HEK293 (cell line): ENCODE measurements around the gene OR5B21.

Experiments
- ATF2 ChIP-seq: fragments of 450-650 bp; formaldehyde crosslinking; IDR thresholded peaks from 2 replicates; pipeline ENCODE4 v1.5.1; 2016; ENCODE audit warnings: missing biosample characterization, missing genetic modification characterization, low read depth
- CTCF ChIP-seq: fragments of 450-650 bp; formaldehyde crosslinking; IDR thresholded peaks from 2 replicates; pipeline ENCODE4 v1.5.1; 2016; ENCODE audit warnings: missing biosample characterization, missing genetic modification characterization
- MYNN ChIP-seq: fragments of 450-650 bp; formaldehyde crosslinking; IDR thresholded peaks from 2 replicates; pipeline ENCODE4 v1.5.1; 2016; ENCODE audit warnings: missing biosample characterization, missing genetic modification characterization, borderline replicate concordance
- PRDM10 ChIP-seq: fragments of 450-650 bp; formaldehyde crosslinking; IDR thresholded peaks from 2 replicates; pipeline ENCODE4 v1.5.1; 2016; ENCODE audit warnings: missing biosample characterization, missing genetic modification characterization
- SALL2 ChIP-seq: fragments of 450-650 bp; formaldehyde crosslinking; IDR thresholded peaks from 2 replicates; pipeline ENCODE4 v1.5.0; 2017; ENCODE audit warnings: missing biosample characterization, mild to moderate bottlenecking, missing genetic modification characterization, borderline replicate concordance
- SP7 ChIP-seq: fragments of 450-650 bp; formaldehyde crosslinking; IDR thresholded peaks from 2 replicates; pipeline ENCODE4 v1.5.1; 2016; ENCODE audit warnings: missing biosample characterization, missing genetic modification characterization
- TSHZ1 ChIP-seq: fragments of 450-650 bp; formaldehyde crosslinking; IDR thresholded peaks from 2 replicates; pipeline ENCODE4 v1.5.1; 2016; ENCODE audit warnings: missing biosample characterization, missing genetic modification characterization, borderline replicate concordance
- ZIC2 ChIP-seq: fragments of 450-650 bp; formaldehyde crosslinking; IDR thresholded peaks from 2 replicates; pipeline ENCODE4 v1.5.1; 2016; ENCODE audit warnings: missing biosample characterization, missing genetic modification characterization
- ZNF121 ChIP-seq: fragments of 450-650 bp; formaldehyde crosslinking; IDR thresholded peaks from 2 replicates; pipeline ENCODE4 v1.5.1; 2016; ENCODE audit warnings: missing biosample characterization, missing genetic modification characterization
- ZNF19 ChIP-seq: fragments of 450-650 bp; formaldehyde crosslinking; IDR thresholded peaks from 2 replicates; pipeline ENCODE4; 2016; ENCODE audit warnings: missing biosample characterization, missing genetic modification characterization, low read depth

GRCh38 chr11:58525037-58525614 is 17.2 kb upstream of the OR5B21 start:
- TF ChIP-seq SP7 (no peak), CTCF (tag by site-specific recombination) (no peak), SALL2 (tag by site-specific recombination) (no peak), TSHZ1 (no peak), ZIC2 (tag by site-specific recombination) (no peak), ATF2 (tag by site-specific recombination) (no peak), MYNN (no peak), ZNF121 (tag by site-specific recombination) (no peak), ZNF19 (tag by site-specific recombination) (no peak), PRDM10 (tag by site-specific recombination) (no peak)
